Vagina (tissue), 2 donors: Measurements from ENCODE around the gene INPP5J. TPM values are rescaled to one million over a fixed set of nuclear protein-coding genes. Genes with fewer than 3 reads are reported as not detected.

Source experiments
- DNase-seq, 2 donors: peaks; one replicate each; pipeline ENCODE4 v3.0.0-alpha.2; 2017; ENCODE audit errors: extremely low spot score in 2 of 2
- H3K27ac ChIP-seq: fragments of 200-600 bp; sonication (generic); one replicate; pipeline ENCODE4 v1.5.1; 2019
- H3K27me3 ChIP-seq: fragments of 200-600 bp; sonication (generic); one replicate; pipeline ENCODE4 v1.5.1; 2019
- H3K36me3 ChIP-seq, 2 donors: fragments of 200-600 bp; sonication (generic); one replicate each; pipeline ENCODE4 v1.5.1; 2017 to 2019
- H3K4me1 ChIP-seq: fragments of 200-600 bp; sonication (generic); one replicate; pipeline ENCODE4 v1.5.1; 2019
- H3K4me3 ChIP-seq, 2 donors: fragments of 200-600 bp; sonication (generic); 1 replicate in 1 of 2; 2 replicates in 1 of 2; pipeline ENCODE4 v1.5.1; 2016 to 2019
- H3K9me3 ChIP-seq: fragments of 200-600 bp; sonication (generic); one replicate; pipeline ENCODE4 v1.5.1; 2019
- POLR2A ChIP-seq, 2 donors: fragments of 450-650 bp; IDR thresholded peaks; one replicate each; pipeline ENCODE4 v1.6.1; 2017; ENCODE audit warnings: antibody characterized with exemption in 2 of 2, mild to moderate bottlenecking in 2 of 2, moderate library complexity in 2 of 2
- POLR2AphosphoS5 ChIP-seq, 2 donors: sonication (generic); formaldehyde crosslinking; IDR thresholded peaks; one replicate each; pipeline ENCODE4 v1.9.0; 2017; ENCODE audit warnings: antibody characterized with exemption in 2 of 2, mild to moderate bottlenecking in 2 of 2, low read depth in 1 of 2; ENCODE audit not compliant: insufficient read depth in 1 of 2
- intact Hi-C: fragments of 100-400 bp; cut with DNase I; formaldehyde crosslinking; loops from one replicate; pipeline ENCODE4 v1.15.1; 2023
- total RNA-seq: library from RNA; depleted of rRNA; stranded (reverse); fragments of >200 nt; gene quantifications from one replicate; pipeline ENCODE4 v1.2.3, GENCODE V29; 2016
- TF ChIP-seq, protein P1 (sequence below), 3 experiments: fragments of 450-650 bp in 2 of 3; fragments of 200-600 bp in 1 of 3; sonication (generic) in 1 of 3; IDR thresholded peaks; one replicate each; pipeline ENCODE4 v1.5.1; 2017 to 2019; ENCODE audit warnings: antibody characterized with exemption in 3 of 3, mild to moderate bottlenecking in 2 of 3, moderate library complexity in 2 of 3

INPP5J gene
- total RNA-seq, 1 donor from 2014 or later, result 5.9 TPM

DNA sequence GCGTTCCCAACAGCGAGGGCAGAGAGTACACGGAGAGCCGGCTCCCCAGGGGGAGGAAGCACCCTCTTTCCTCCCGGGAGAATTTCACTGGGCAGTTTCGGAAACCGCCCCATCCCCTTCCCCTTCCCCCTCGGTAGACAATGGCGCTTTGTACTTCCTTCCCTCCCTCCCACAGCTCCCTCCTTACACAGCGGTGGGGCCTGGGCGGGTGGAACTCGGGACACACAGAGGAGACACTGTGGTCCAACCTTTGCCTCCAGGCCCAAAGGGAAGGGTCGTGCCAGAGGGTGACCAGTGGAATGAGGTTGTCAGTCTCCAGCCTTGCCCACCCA, 37.3 kb upstream of the INPP5J start:
- Histone ChIP-seq H3K27ac (peak overlapping the region; percentile 97), H3K27me3 (no peaks in the 10 kb centered on the region), H3K36me3 (peaks cover 0 to 29% of the 10 kb centered on the region in 2 donors), H3K4me1 (peaks cover 75% of the 10 kb centered on the region), H3K4me3 (peak overlapping the region; percentile 64 to 90), H3K9me3 (no peaks in the 10 kb centered on the region)
- intact Hi-C loops, result loop anchor here (2.0 kb wide), 1 partner anchor 137 kb away; no protein-coding TSS in a partner anchor
- DNase-seq, result no peak
- TF ChIP-seq POLR2AphosphoS5 (IDR thresholded peaks at IDR 0.05; ENCODE audit: insufficient read depth in 1 of 2, low read depth in 1 of 2) (no peak), POLR2A (IDR thresholded peaks at IDR 0.05) (no peak)
- TF ChIP-seq, protein P1, sequence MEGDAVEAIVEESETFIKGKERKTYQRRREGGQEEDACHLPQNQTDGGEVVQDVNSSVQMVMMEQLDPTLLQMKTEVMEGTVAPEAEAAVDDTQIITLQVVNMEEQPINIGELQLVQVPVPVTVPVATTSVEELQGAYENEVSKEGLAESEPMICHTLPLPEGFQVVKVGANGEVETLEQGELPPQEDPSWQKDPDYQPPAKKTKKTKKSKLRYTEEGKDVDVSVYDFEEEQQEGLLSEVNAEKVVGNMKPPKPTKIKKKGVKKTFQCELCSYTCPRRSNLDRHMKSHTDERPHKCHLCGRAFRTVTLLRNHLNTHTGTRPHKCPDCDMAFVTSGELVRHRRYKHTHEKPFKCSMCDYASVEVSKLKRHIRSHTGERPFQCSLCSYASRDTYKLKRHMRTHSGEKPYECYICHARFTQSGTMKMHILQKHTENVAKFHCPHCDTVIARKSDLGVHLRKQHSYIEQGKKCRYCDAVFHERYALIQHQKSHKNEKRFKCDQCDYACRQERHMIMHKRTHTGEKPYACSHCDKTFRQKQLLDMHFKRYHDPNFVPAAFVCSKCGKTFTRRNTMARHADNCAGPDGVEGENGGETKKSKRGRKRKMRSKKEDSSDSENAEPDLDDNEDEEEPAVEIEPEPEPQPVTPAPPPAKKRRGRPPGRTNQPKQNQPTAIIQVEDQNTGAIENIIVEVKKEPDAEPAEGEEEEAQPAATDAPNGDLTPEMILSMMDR (IDR thresholded peaks at IDR 0.05), result no peak

DNA sequence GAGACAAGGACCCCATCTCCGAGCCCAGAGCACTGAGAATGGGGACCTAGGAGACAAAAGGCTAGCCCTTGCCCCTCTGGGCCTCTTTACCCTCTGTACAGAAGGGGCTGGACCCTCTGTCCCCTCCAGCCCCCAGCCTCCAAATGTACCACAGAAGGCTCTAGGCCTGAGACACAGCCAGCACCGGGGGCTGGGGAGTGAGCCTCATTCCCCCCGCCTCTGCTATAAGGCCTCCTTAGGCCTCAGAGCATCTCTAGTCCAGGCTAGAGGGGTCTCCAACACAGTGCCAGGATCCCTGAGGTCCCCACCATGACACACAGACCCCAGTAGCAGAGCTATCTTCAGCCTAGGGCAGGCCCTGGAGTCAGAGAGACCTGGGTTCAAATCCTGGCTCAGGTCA, 36.8 kb upstream of the INPP5J start:
- Histone ChIP-seq H3K27ac (peak overlapping the region; percentile 97), H3K36me3 (peaks cover 0 to 32% of the 10 kb centered on the region in 2 donors), H3K9me3 (no peaks in the 10 kb centered on the region), H3K4me3 (peak overlapping the region; percentile 64 to 90), H3K27me3 (no peaks in the 10 kb centered on the region), H3K4me1 (peaks cover 75% of the 10 kb centered on the region)
- intact Hi-C loops, result loop anchor here (2.0 kb wide), 1 partner anchor 137 kb away; no protein-coding TSS in a partner anchor
- TF ChIP-seq, protein P1 (IDR thresholded peaks at IDR 0.05), result no peak
- TF ChIP-seq POLR2A (IDR thresholded peaks at IDR 0.05), result no peak
- TF ChIP-seq POLR2AphosphoS5 (IDR thresholded peaks at IDR 0.05; ENCODE audit: insufficient read depth in 1 of 2, low read depth in 1 of 2), result no peak
- no peak for DNase-seq

DNA sequence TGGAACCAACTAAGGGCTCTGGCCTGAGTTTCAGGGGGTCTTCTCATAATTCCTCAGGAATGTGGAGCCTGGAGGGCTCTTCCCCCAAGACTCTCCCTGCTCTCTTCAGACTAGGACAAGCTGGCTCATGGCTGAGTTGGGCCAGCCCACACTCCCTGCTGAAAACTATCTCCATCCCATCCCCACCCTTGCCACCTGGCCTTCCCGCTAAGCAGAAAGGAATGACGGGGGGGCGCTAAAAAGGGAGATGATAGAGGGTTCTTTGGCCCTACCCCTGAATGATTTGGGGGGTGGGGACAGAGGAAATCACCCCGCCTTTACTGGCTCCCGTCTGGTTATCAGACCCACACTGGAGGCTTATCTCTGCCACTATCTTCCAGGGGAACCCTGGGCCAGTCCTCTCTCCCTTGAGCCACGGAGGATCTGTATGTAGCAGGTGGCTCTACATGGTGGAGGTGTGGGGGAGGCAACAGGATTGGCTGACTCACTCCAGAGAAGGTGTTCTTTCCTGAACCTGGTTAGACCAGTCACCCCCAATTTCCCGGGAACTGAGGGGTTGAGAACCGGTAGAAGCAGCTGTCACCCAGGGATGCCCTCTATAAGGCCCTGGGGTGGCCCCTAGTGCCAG, 35.9 kb upstream of the INPP5J start:
- Histone ChIP-seq H3K4me1 (peaks cover 81% of the 10 kb centered on the region), H3K27me3 (no peaks in the 10 kb centered on the region), H3K27ac (peak overlapping the region; percentile 97), H3K4me3 (peak overlapping the region in 1 of 2 donors; percentile 90), H3K36me3 (peaks cover 7 to 41% of the 10 kb centered on the region in 2 donors), H3K9me3 (no peaks in the 10 kb centered on the region)
- intact Hi-C loops, result no loop called here
- no peak for TF ChIP-seq POLR2A (IDR thresholded peaks at IDR 0.05)
- TF ChIP-seq, protein P1 (IDR thresholded peaks at IDR 0.05), result no peak
- no peak for TF ChIP-seq POLR2AphosphoS5 (IDR thresholded peaks at IDR 0.05; ENCODE audit: insufficient read depth in 1 of 2, low read depth in 1 of 2)
- no peak for DNase-seq

DNA sequence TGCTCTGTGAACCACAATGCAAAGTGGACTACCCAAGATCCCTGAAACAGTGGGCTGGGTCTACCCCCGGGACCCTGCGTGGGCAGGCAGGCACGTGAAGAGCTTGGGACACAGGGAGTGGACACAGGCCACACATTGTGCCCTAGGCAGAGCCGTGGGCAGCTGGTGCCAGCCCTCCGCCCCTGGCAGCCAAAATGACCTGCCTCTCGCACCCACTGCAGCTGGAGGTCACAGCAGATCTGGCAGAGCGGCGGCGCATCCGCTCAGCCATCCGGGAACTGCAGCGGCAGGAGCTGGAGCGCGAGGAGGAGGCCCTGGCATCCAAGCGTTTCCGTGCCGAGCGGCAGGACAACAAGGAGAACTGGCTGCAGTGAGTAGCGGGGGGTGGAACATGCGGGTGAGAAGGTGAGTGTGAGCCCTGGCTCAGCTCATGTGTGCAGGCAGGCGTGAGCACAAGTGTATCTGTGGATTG, 35.0 kb upstream of the INPP5J start:
- intact Hi-C loops, result no loop called here
- Histone ChIP-seq H3K27ac (peak overlapping the region; percentile 97), H3K9me3 (no peaks in the 10 kb centered on the region), H3K36me3 (peaks cover 7 to 50% of the 10 kb centered on the region in 2 donors), H3K27me3 (no peaks in the 10 kb centered on the region), H3K4me1 (peaks cover 74% of the 10 kb centered on the region), H3K4me3 (peak overlapping the region in 1 of 2 donors; percentile 7)
- TF ChIP-seq, protein P1 (IDR thresholded peaks at IDR 0.05), result no peak
- no peak for TF ChIP-seq POLR2AphosphoS5 (IDR thresholded peaks at IDR 0.05; ENCODE audit: insufficient read depth in 1 of 2, low read depth in 1 of 2)
- TF ChIP-seq POLR2A (IDR thresholded peaks at IDR 0.05), result no peak
- DNase-seq, result peak in 1 of 2 donors; percentile 83
